ENCODE results near the gene ASPRV1. TPM values are rescaled to one million over a fixed set of nuclear protein-coding genes. Genes with fewer than 3 reads are reported as not detected.

The ASPRV1 gene
- polyA plus RNA-seq, 2 of the 4 experiments (the other 2 are of a cell fraction): 0.36 TPM

DNA sequence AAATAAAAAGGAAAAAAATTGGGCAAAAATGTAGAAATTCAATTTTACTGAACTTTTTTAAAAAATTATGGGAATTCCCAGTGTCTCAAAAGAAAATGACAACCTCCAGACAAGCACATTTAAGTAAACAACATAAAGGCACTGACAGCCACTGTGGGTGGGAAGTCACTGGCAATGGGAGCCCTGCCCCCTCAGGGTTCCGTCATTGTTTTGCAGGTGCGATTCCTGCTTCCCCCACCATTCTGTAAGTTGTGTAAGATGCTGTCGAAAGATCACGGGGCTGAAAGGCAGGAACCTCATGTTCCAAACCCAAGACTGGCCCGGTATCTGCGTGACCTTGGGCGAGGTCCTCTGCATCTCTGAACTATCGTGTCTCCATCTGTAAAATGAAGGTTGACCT, 15.8 kb upstream of the ASPRV1 start:
- POLR2A ChIA-PET: no interaction called here
- CTCF ChIA-PET: no interaction called here
- H3K27ac ChIP-seq: no peak overlapping the region
- no peaks in the 10 kb centered on the region for H3K9me3 ChIP-seq
- FAIRE-seq: no peak
- peaks cover 7% of the 10 kb centered on the region; the same call in 2 of the 3 replicates for H3K4me1 ChIP-seq
- 90% methylated on average over 8 of the region's 8 CpGs for WGBS (ENCODE audit: missing lambda C conversion rate)
- H3K4me3 ChIP-seq: no peak overlapping the region
- no peak for ATAC-seq
- no peak overlapping the region for H3K4me2 ChIP-seq
- no peak for DNase-seq (ENCODE audit: low read depth in 1 of 2, low spot score in 1 of 2)
- TF ChIP-seq, protein P1, sequence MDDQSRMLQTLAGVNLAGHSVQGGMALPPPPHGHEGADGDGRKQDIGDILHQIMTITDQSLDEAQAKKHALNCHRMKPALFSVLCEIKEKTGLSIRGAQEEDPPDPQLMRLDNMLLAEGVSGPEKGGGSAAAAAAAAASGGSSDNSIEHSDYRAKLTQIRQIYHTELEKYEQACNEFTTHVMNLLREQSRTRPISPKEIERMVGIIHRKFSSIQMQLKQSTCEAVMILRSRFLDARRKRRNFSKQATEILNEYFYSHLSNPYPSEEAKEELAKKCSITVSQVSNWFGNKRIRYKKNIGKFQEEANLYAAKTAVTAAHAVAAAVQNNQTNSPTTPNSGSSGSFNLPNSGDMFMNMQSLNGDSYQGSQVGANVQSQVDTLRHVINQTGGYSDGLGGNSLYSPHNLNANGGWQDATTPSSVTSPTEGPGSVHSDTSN (IDR thresholded peaks at IDR 0.05): no peak
- TF ChIP-seq ZNF302 (CRISPR knock-in tag; IDR thresholded peaks at IDR 0.05): no peak
- TF ChIP-seq HOXA7 (CRISPR knock-in tag; IDR thresholded peaks at IDR 0.05): no peak
- no peak for TF ChIP-seq HOXB5 (CRISPR knock-in tag; IDR thresholded peaks at IDR 0.05)
- TF ChIP-seq, protein P2, sequence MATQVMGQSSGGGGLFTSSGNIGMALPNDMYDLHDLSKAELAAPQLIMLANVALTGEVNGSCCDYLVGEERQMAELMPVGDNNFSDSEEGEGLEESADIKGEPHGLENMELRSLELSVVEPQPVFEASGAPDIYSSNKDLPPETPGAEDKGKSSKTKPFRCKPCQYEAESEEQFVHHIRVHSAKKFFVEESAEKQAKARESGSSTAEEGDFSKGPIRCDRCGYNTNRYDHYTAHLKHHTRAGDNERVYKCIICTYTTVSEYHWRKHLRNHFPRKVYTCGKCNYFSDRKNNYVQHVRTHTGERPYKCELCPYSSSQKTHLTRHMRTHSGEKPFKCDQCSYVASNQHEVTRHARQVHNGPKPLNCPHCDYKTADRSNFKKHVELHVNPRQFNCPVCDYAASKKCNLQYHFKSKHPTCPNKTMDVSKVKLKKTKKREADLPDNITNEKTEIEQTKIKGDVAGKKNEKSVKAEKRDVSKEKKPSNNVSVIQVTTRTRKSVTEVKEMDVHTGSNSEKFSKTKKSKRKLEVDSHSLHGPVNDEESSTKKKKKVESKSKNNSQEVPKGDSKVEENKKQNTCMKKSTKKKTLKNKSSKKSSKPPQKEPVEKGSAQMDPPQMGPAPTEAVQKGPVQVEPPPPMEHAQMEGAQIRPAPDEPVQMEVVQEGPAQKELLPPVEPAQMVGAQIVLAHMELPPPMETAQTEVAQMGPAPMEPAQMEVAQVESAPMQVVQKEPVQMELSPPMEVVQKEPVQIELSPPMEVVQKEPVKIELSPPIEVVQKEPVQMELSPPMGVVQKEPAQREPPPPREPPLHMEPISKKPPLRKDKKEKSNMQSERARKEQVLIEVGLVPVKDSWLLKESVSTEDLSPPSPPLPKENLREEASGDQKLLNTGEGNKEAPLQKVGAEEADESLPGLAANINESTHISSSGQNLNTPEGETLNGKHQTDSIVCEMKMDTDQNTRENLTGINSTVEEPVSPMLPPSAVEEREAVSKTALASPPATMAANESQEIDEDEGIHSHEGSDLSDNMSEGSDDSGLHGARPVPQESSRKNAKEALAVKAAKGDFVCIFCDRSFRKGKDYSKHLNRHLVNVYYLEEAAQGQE (IDR thresholded peaks at IDR 0.05): no peak
- TF ChIP-seq ZC3H11A (IDR thresholded peaks at IDR 0.05): no peak
- TF ChIP-seq RAD21 (conservative IDR thresholded peaks at IDR 0.05 in 1 of 2, IDR thresholded peaks at IDR 0.05 in 1 of 2): no peak
- no peak for TF ChIP-seq GATA3 (IDR thresholded peaks at IDR 0.05; ENCODE audit: borderline replicate concordance)
- TF ChIP-seq SMC3 (IDR thresholded peaks at IDR 0.05): no peak
- TF ChIP-seq FOSB (CRISPR knock-in tag; IDR thresholded peaks at IDR 0.05): no peak

DNA sequence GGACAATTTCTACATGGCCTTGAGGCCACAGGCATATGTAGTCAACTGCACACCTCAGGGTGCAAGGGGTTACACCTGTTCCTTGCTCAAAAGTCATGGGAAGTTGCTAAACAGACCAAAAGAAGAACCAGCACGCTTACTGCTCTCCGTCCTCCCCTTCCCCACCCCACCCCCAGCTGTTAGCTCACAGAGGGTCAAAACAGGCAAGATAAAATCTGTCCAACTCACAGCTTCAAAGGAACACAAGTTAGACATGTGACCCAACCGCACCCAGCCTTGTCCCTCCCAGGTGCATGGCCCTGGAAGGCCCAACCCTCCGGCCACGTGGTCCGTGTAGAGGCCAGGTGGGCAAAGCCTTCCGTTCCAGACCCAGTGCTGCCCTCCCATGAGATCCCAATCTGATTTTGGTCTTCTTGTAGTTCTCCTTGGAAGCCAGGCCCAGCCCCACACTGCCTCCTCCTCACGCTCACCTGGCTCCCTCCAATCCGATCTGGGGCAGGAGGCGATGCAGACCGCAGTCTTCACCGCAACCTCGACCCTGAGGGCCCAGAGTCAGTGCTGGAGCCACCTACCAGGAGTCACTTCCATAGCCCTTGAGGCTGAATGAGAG, 14.5 kb upstream of the ASPRV1 start:
- H3K4me2 ChIP-seq: no peak overlapping the region
- ATAC-seq (no peak), DNase-seq (ENCODE audit: low read depth in 1 of 2, low spot score in 1 of 2) (no peak), FAIRE-seq (no peak)
- CTCF ChIA-PET: interaction anchor here (0.8 to 2.3 kb wide), 2 partner anchors 8 to 33 kb away, joined by 3 to 5 read pairs; no protein-coding TSS in a partner anchor
- POLR2A ChIA-PET: no interaction called here
- H3K4me3 ChIP-seq: no peak overlapping the region
- peaks cover 7% of the 10 kb centered on the region; the same call in 2 of the 3 replicates for H3K4me1 ChIP-seq
- no peaks in the 10 kb centered on the region for H3K9me3 ChIP-seq
- no peak overlapping the region; a peak in 1 of 6 replicates for H3K27ac ChIP-seq
- 86% methylated on average over 13 of the region's 13 CpGs for WGBS (ENCODE audit: missing lambda C conversion rate)
- TF ChIP-seq BHLHE40 (IDR thresholded peaks at IDR 0.05; ENCODE audit: low read depth, low read length) (no peak), HDAC2 (IDR thresholded peaks at IDR 0.05) (no peak), ZFP36 (IDR thresholded peaks at IDR 0.05; ENCODE audit: borderline replicate concordance, partially characterized antibody) (no peak), JUNB (IDR thresholded peaks at IDR 0.05) (no peak), HEYL (CRISPR knock-in tag; IDR thresholded peaks at IDR 0.05) (no peak), RFX5 (IDR thresholded peaks at IDR 0.05) (no peak)
- TF ChIP-seq, protein P3, sequence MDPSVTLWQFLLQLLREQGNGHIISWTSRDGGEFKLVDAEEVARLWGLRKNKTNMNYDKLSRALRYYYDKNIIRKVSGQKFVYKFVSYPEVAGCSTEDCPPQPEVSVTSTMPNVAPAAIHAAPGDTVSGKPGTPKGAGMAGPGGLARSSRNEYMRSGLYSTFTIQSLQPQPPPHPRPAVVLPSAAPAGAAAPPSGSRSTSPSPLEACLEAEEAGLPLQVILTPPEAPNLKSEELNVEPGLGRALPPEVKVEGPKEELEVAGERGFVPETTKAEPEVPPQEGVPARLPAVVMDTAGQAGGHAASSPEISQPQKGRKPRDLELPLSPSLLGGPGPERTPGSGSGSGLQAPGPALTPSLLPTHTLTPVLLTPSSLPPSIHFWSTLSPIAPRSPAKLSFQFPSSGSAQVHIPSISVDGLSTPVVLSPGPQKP (IDR thresholded peaks at IDR 0.05; ENCODE audit: low read depth, low read length): no peak
- TF ChIP-seq, protein P4, sequence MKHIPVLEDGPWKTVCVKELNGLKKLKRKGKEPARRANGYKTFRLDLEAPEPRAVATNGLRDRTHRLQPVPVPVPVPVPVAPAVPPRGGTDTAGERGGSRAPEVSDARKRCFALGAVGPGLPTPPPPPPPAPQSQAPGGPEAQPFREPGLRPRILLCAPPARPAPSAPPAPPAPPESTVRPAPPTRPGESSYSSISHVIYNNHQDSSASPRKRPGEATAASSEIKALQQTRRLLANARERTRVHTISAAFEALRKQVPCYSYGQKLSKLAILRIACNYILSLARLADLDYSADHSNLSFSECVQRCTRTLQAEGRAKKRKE (CRISPR knock-in tag; IDR thresholded peaks at IDR 0.05; ENCODE audit: low read depth): no peak
